Bronchial epithelial cell (primary cell): Measurements from ENCODE around the gene SLX4IP. TPM values are rescaled to one million over a fixed set of nuclear protein-coding genes. Genes with fewer than 3 reads are reported as not detected.
A peak's percentile ranks its signal among the peaks of the same experiment; 100 is the strongest.
"Not testable (repeated sequence)": the region's sequence is repeated elsewhere in the genome, so short reads cannot be mapped to it uniquely, and the experiment has no call there.

Experiments
- DNase-seq: peaks from one replicate; pipeline ENCODE4 v3.0.0-alpha.2; 2010; ENCODE audit warnings: low read depth
- FAIRE-seq: peaks from 2 replicates; lab custom pipeline; 2011; peaks lifted over from hg19 to GRCh38; lab: Jason Lieb, UNC
- H3K27me3 ChIP-seq: 2 replicates; pipeline ENCODE4 v1.5.1; 2011; ENCODE audit warnings: low read length; ENCODE audit not compliant: control insufficient read depth, insufficient read depth
- H3K36me3 ChIP-seq: 2 replicates; pipeline ENCODE4 v1.5.1; 2011; ENCODE audit warnings: low read length; ENCODE audit not compliant: control insufficient read depth, insufficient read depth
- H3K4me3 ChIP-seq: 2 replicates; pipeline ENCODE4 v1.5.1; 2011; ENCODE audit warnings: mild to moderate bottlenecking, low read depth, low read length, control low read depth
- CTCF ChIP-seq: IDR thresholded peaks from 2 replicates; pipeline ENCODE4 v1.5.1; 2011; ENCODE audit warnings: mild to moderate bottlenecking, moderate library complexity, low read length, control low read depth, inconsistent platforms; ENCODE audit not compliant: insufficient read depth, severe bottlenecking
- total RNA-seq: library from RNA; depleted of rRNA; stranded (reverse); fragments of >200 nt; gene quantifications from 2 replicates; pipeline ENCODE4 v1.2.1, GENCODE V29; 2014

The SLX4IP gene
- total RNA-seq, 1 donor from 2014 or later, result 3.9 TPM

GRCh38 chr20:10411673-10412072 lies 23.4 kb upstream of the SLX4IP start:
- no peak for DNase-seq
- peaks cover 4% of the 10 kb centered on the region for H3K36me3 ChIP-seq
- H3K4me3 ChIP-seq, result no peak overlapping the region
- H3K27me3 ChIP-seq, result no peaks in the 10 kb centered on the region
- TF ChIP-seq CTCF, result no peak
- FAIRE-seq, result no peak

GRCh38 chr20:10412591-10413408 lies 22.3 kb upstream of the SLX4IP start:
- FAIRE-seq (peak; percentile 70), DNase-seq (no peak)
- no peaks in the 10 kb centered on the region for H3K27me3 ChIP-seq
- no peak for TF ChIP-seq CTCF
- H3K36me3 ChIP-seq, result peaks cover 4% of the 10 kb centered on the region
- H3K4me3 ChIP-seq, result no peak overlapping the region

GRCh38 chr20:10415013-10415650 lies 20.0 kb upstream of the SLX4IP start:
- no peak overlapping the region for H3K4me3 ChIP-seq
- peaks cover 4% of the 10 kb centered on the region for H3K36me3 ChIP-seq
- H3K27me3 ChIP-seq, result no peaks in the 10 kb centered on the region
- no peak for TF ChIP-seq CTCF
- no peak for FAIRE-seq
- DNase-seq, result peak; percentile 84

GRCh38 chr20:10417218-10417617 lies 17.9 kb upstream of the SLX4IP start:
- H3K4me3 ChIP-seq, H3K36me3 ChIP-seq, FAIRE-seq: not testable (repeated sequence)

GRCh38 chr20:10419550-10420133 lies 15.5 kb upstream of the SLX4IP start:
- Histone ChIP-seq H3K27me3 (no peaks in the 10 kb centered on the region), H3K36me3 (peaks cover 1% of the 10 kb centered on the region), H3K4me3 (peak overlapping the region; percentile 40)
- FAIRE-seq (peak; percentile 13), DNase-seq (peak; percentile 93)
- no peak for TF ChIP-seq CTCF

More at GRCh38 chr20:10417218-10417617, 17.9 kb upstream of the SLX4IP start:
- not testable (repeated sequence) for H3K27me3 ChIP-seq, DNase-seq

- Histone ChIP-seq H3K27me3 (no peaks in the 10 kb centered on the region), H3K4me3 (no peak overlapping the region), H3K36me3 (peaks cover 2% of the 10 kb centered on the region)
- DNase-seq (no peak), FAIRE-seq (no peak)
- no peak for TF ChIP-seq CTCF
Observed at GRCh38 chr20:10423735-10424134, 11.4 kb upstream of the SLX4IP start.
